Measurements from ENCODE around the gene MFSD1. TPM values are rescaled to one million over a fixed set of nuclear protein-coding genes. Genes with fewer than 3 reads are reported as not detected.

The MFSD1 gene
- total and polyA plus RNA-seq, 2 donors (not counting 1 experiment from before 2014, with no cell fraction given): 103 to 117 TPM

DNA sequence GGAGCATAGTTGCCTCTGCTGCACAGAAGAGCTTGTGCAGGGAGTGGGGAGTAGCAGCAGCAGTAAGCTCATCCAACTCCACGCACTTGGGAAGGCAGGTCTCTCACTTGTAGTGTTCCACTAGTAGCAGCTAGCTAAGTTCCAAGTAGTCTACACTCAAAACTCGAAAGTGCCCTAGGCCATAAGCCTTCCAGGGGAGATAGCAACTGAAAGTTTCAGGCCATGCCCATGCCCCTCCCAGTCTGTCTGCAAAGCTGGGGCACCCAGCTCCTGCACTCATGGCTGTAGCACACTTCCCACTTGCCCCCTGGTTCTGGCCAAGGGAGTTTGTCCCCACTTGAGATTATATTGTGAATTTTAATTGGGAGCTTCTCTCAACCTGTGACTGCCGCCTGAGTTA is 57.5 kb downstream of the MFSD1 start:
- Histone ChIP-seq H3K4me3 (replicated peaks in 1 of 4; ENCODE audit: control extremely low read depth in 1 of 4, insufficient read depth in 1 of 4, low read depth in 3 of 4, low read length in 4 of 4) (no peak overlapping the region), H3K4me2 (ENCODE audit: extremely low read depth, insufficient read depth, low read length) (no peak overlapping the region), H3K27ac (ENCODE audit: insufficient read depth, low read length) (no peak overlapping the region), H4K20me1 (ENCODE audit: control insufficient read depth, extremely low read depth, insufficient read depth, low read length) (no peaks in the 10 kb centered on the region), H3K9me3 (ENCODE audit: control insufficient read depth, insufficient read depth, low read depth, low read length) (no peaks in the 10 kb centered on the region), H3K4me1 (ENCODE audit: control insufficient read depth, extremely low read depth, insufficient read depth, low read length) (no peaks in the 10 kb centered on the region), H3K9ac (ENCODE audit: insufficient read depth, low read length) (no peak overlapping the region), H3K79me2 (ENCODE audit: control insufficient read depth, insufficient read depth, low read length) (no peaks in the 10 kb centered on the region), H3K36me3 (ENCODE audit: control insufficient read depth, insufficient read depth, low read length) (no peaks in the 10 kb centered on the region), H2AFZ (ENCODE audit: low read length) (no peak overlapping the region), H3K27me3 (ENCODE audit: control insufficient read depth, insufficient read depth, low read length) (no peaks in the 10 kb centered on the region)
- TF ChIP-seq EZH2 (IDR thresholded peaks at IDR 0.05; ENCODE audit: low read length, missing control alignments): no peak
- TF ChIP-seq CTCF (conservative IDR thresholded peaks at IDR 0.05 in 1 of 2, IDR thresholded peaks at IDR 0.05 in 1 of 2; ENCODE audit: low read depth in 1 of 2, low read length in 2 of 2): no peak
- DNase-seq (ENCODE audit: low read depth in 2 of 2): no peak

DNA sequence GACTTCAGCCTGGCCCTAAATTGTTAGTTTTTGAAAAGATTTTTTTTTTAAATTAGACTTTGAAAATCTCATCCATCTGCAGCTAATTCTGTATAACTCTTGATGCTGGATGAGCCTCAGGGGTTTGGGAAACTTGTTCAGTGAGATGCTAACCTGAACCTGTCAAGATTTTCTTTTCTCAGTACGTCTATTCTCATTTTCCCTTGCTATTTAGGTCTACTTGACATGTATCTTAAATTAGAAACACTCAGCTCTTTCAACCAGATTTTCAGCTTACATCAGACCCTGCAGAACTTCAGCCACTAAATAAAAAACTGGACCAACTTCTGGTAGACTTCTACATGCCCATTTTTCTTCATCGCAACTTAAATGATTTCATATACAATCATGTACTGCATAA is 61.4 kb downstream of the MFSD1 start:
- no peaks in the 10 kb centered on the region for H4K20me1 ChIP-seq (ENCODE audit: control insufficient read depth, extremely low read depth, insufficient read depth, low read length)
- no peaks in the 10 kb centered on the region for H3K36me3 ChIP-seq (ENCODE audit: control insufficient read depth, insufficient read depth, low read length)
- no peak overlapping the region for H2AFZ ChIP-seq (ENCODE audit: low read length)
- no peak overlapping the region for H3K27ac ChIP-seq (ENCODE audit: insufficient read depth, low read length)
- H3K27me3 ChIP-seq (ENCODE audit: control insufficient read depth, insufficient read depth, low read length): no peaks in the 10 kb centered on the region
- no peaks in the 10 kb centered on the region for H3K9me3 ChIP-seq (ENCODE audit: control insufficient read depth, insufficient read depth, low read depth, low read length)
- no peak overlapping the region for H3K4me2 ChIP-seq (ENCODE audit: extremely low read depth, insufficient read depth, low read length)
- no peak overlapping the region for H3K4me3 ChIP-seq (replicated peaks in 1 of 4; ENCODE audit: control extremely low read depth in 1 of 4, insufficient read depth in 1 of 4, low read depth in 3 of 4, low read length in 4 of 4)
- no peak for TF ChIP-seq CTCF (conservative IDR thresholded peaks at IDR 0.05 in 1 of 2, IDR thresholded peaks at IDR 0.05 in 1 of 2; ENCODE audit: low read depth in 1 of 2, low read length in 2 of 2)
- no peak for TF ChIP-seq EZH2 (IDR thresholded peaks at IDR 0.05; ENCODE audit: low read length, missing control alignments)
- no peaks in the 10 kb centered on the region for H3K79me2 ChIP-seq (ENCODE audit: control insufficient read depth, insufficient read depth, low read length)
- H3K9ac ChIP-seq (ENCODE audit: insufficient read depth, low read length): no peak overlapping the region
- DNase-seq (ENCODE audit: low read depth in 2 of 2): no peak
- no peaks in the 10 kb centered on the region for H3K4me1 ChIP-seq (ENCODE audit: control insufficient read depth, extremely low read depth, insufficient read depth, low read length)

DNA sequence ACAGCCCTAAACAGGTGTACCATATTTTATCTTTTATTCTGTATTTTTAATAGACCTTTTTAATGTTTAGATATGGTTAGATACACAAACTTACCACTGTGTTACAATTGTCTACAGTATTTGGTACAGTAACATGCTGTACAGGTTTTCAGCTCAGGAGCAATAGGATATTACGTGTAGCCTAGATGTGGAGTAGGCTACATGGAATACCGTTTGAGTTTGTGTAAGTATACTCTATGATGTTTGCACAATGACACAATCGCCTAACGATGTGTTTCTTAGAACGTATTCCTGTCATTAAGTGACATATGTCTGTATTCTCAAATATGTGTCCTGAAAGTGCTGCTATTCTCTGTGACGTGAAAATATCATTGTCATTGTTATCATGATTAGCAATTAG is 62.6 kb downstream of the MFSD1 start:
- Histone ChIP-seq H2AFZ (ENCODE audit: low read length) (no peak overlapping the region), H3K9ac (ENCODE audit: insufficient read depth, low read length) (no peak overlapping the region), H3K27ac (ENCODE audit: insufficient read depth, low read length) (no peak overlapping the region), H3K4me1 (ENCODE audit: control insufficient read depth, extremely low read depth, insufficient read depth, low read length) (no peaks in the 10 kb centered on the region), H3K4me3 (replicated peaks in 1 of 4; ENCODE audit: control extremely low read depth in 1 of 4, insufficient read depth in 1 of 4, low read depth in 3 of 4, low read length in 4 of 4) (no peak overlapping the region), H3K36me3 (ENCODE audit: control insufficient read depth, insufficient read depth, low read length) (no peaks in the 10 kb centered on the region), H3K9me3 (ENCODE audit: control insufficient read depth, insufficient read depth, low read depth, low read length) (no peaks in the 10 kb centered on the region), H3K27me3 (ENCODE audit: control insufficient read depth, insufficient read depth, low read length) (no peaks in the 10 kb centered on the region), H3K4me2 (ENCODE audit: extremely low read depth, insufficient read depth, low read length) (no peak overlapping the region), H3K79me2 (ENCODE audit: control insufficient read depth, insufficient read depth, low read length) (no peaks in the 10 kb centered on the region), H4K20me1 (ENCODE audit: control insufficient read depth, extremely low read depth, insufficient read depth, low read length) (no peaks in the 10 kb centered on the region)
- no peak for DNase-seq (ENCODE audit: low read depth in 2 of 2)
- TF ChIP-seq EZH2 (IDR thresholded peaks at IDR 0.05; ENCODE audit: low read length, missing control alignments) (no peak), CTCF (conservative IDR thresholded peaks at IDR 0.05 in 1 of 2, IDR thresholded peaks at IDR 0.05 in 1 of 2; ENCODE audit: low read depth in 1 of 2, low read length in 2 of 2) (no peak)
